ENCODE measurements around the gene TBC1D16.
"Not testable (repeated sequence)": the region's sequence is repeated elsewhere in the genome, so short reads cannot be mapped to it uniquely, and the experiment has no call there.

The TBC1D16 gene

GRCh38 chr17:80005360-80006338 lies 30.0 kb downstream of the TBC1D16 start:
- peak in 2 of 4 experiments; percentile 42 to 59 for DNase-seq (ENCODE audit: low read depth in 4 of 4, low spot score in 1 of 4)

GRCh38 chr17:80003969-80004368 lies 31.7 kb downstream of the TBC1D16 start:
- no peak for DNase-seq (ENCODE audit: low read depth in 4 of 4, low spot score in 1 of 4)

- no peak for DNase-seq (ENCODE audit: low read depth in 4 of 4, low spot score in 1 of 4)
Measured at GRCh38 chr17:80002690-80003490, 32.8 kb downstream of the TBC1D16 start.

- no peak for DNase-seq (ENCODE audit: low read depth in 4 of 4, low spot score in 1 of 4)
Measured at GRCh38 chr17:80002070-80002641, 33.5 kb downstream of the TBC1D16 start.

- DNase-seq (ENCODE audit: low read depth in 4 of 4, low spot score in 1 of 4): no peak
Measured at GRCh38 chr17:80000981-80001775, 34.5 kb downstream of the TBC1D16 start.

- no peak for DNase-seq (ENCODE audit: low read depth in 4 of 4, low spot score in 1 of 4)
Measured at GRCh38 chr17:80000136-80000535, 35.5 kb downstream of the TBC1D16 start.

- peak in 2 of 4 experiments; percentile 28 to 42 for DNase-seq (ENCODE audit: low read depth in 4 of 4, low spot score in 1 of 4)
Measured at GRCh38 chr17:79997011-79997660, 38.5 kb downstream of the TBC1D16 start.

GRCh38 chr17:79996291-79996690 lies 39.4 kb downstream of the TBC1D16 start:
- DNase-seq (ENCODE audit: low read depth in 4 of 4, low spot score in 1 of 4): no peak

- DNase-seq (ENCODE audit: low read depth in 4 of 4, low spot score in 1 of 4): no peak
Measured at GRCh38 chr17:79995696-79996095, 40.0 kb downstream of the TBC1D16 start.

GRCh38 chr17:79994602-79995001 lies 41.1 kb downstream of the TBC1D16 start:
- no peak for DNase-seq (ENCODE audit: low read depth in 4 of 4, low spot score in 1 of 4)

GRCh38 chr17:79994228-79994569 lies 41.5 kb downstream of the TBC1D16 start:
- not testable (repeated sequence) for DNase-seq (ENCODE audit: low read depth in 4 of 4, low spot score in 1 of 4)

GRCh38 chr17:79993390-79994227 lies 42.1 kb downstream of the TBC1D16 start:
- peak in 2 of 4 experiments; percentile 35 to 45 for DNase-seq (ENCODE audit: low read depth in 4 of 4, low spot score in 1 of 4)

- no peak for DNase-seq (ENCODE audit: low read depth in 4 of 4, low spot score in 1 of 4)
Measured at GRCh38 chr17:79992649-79993389, 42.9 kb downstream of the TBC1D16 start.

GRCh38 chr17:79991924-79992648 lies 43.6 kb downstream of the TBC1D16 start:
- no peak for DNase-seq (ENCODE audit: low read depth in 4 of 4, low spot score in 1 of 4)

GRCh38 chr17:79991140-79991923 lies 44.3 kb downstream of the TBC1D16 start:
- DNase-seq (ENCODE audit: low read depth in 4 of 4, low spot score in 1 of 4): peak; percentile 50 to 77 (median 68)

GRCh38 chr17:79990704-79991103 lies 45.0 kb downstream of the TBC1D16 start:
- DNase-seq (ENCODE audit: low read depth in 4 of 4, low spot score in 1 of 4): no peak

- DNase-seq (ENCODE audit: low read depth in 4 of 4, low spot score in 1 of 4): no peak
Measured at GRCh38 chr17:79990051-79990592, 45.5 kb downstream of the TBC1D16 start.
